GM21367 (cell line): ENCODE data around the gene PLAC8.
"Not testable (repeated sequence)": the region's sequence is repeated elsewhere in the genome, so short reads cannot be mapped to it uniquely, and the experiment has no call there.

Experiments
- ATAC-seq: cut with Tn5 transposase; IDR thresholded peaks from one replicate; pipeline ENCODE4 v1.9.1; 2021; ENCODE audit not compliant: unreplicated experiment

The PLAC8 gene

DNA sequence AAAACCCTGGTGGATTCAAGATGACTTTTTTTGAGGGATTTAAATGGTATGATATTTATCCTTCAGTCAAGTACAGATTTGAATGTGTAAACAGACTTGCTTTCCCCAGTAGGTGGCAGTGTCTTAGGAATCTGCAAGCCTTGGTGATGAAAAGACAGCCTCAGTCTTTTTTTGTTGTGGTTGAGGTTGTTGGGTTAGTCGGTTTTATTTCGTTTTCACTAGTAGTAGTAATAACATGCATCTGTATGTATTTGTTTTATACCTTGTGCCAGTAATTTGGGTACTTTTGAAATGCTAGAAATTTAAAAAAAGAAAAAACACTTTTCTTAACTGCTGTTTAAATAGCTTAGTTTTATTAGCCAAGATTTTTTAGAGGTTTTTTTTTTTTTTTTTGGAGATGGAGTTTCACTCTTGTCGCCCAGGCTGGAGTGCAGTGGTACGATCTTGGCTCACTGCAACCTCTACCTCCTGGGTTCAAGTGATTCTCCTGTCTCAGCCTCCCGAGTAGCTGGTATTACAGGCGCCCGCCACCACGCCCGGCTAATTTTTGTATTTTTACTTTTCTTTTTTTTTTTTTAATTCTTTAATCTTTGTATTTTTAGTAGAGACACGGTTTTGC lies 40.3 kb downstream of the PLAC8 start:
- peak; percentile 72 for ATAC-seq

DNA sequence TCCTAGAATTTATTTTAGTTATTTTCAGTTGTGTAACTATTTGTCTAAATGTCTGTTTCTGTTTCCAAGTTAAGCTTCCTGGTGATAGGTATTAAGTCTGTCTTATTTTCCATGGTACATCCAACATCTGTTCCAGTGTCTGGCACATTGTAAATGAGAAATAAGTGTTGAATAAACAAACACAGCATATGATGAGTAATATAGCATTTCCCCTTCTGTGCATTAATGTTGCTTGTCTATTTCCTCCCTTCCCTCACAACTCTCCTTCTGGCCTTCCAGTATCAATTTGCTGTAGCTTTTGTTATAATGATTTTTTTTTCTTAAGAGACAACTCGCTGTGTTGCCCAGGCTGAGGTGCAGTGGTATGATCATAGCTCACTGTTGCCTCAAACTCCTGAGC lies 43.4 kb downstream of the PLAC8 start:
- no peak for ATAC-seq

DNA sequence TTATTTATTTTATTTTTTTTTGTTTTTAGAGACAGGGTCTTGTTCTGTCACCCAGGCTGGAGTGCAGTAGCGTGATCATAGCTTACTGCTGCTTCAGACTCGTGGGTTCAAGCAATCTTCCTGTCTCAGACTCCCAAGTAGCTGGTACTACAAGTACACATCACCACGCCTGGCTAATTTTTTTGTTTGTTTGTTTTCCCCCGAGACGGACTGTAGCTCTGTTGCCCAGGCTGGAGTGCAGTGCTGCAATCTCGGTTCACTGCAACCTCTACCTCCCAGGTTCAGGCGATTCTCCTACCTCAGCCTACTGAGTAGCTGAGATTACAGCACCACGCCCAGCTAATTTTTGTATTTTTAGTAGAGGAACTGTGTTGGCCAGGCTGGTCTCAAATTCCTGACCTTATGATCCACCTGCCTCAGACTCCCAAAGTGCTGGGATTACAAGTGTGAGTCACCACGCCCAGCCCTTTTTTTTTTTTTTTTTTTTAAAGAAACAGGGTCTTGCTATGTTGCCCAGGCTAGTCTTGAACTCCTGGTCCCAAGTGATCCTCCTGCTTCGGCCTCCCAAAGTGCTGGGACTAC lies 47.4 kb downstream of the PLAC8 start:
- no peak for ATAC-seq

DNA sequence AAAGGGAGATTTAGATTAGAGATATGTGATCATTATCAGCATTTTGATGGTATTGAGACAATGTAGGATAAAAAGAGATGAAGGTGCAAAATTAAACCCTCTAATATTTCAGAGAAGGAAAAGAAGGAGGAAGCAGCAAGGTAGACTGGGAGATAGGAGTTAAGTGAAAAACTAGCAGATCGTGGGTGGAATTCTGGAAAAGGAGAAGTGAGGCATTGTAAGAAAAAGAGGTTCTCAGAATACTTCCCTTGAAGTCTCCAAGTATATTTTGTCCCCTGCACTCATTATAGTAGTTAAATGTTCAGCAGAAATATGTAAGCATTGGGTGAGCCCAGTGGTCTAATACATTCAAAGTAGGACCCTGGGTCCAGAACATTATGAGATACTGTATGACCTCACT lies 49.3 kb downstream of the PLAC8 start:
- no peak for ATAC-seq

DNA sequence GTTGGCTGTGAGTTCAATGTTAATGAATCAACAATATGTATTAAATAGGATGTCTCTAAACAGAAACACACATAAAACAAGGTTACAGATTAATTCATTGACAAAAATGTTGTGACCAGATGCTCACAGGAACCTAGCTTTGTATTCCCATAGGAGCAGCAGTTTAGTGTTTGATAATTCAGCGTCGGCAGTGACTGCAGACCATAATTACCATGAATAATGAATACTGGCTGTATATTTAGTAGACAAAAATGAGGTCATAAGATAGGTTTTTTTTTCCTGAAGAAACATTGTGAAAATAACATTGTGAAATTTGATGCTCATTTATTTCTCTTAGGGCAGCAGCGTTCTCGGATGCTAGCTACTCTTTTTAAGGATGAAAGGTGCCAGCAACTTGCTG lies 51.8 kb downstream of the PLAC8 start:
- no peak for ATAC-seq

DNA sequence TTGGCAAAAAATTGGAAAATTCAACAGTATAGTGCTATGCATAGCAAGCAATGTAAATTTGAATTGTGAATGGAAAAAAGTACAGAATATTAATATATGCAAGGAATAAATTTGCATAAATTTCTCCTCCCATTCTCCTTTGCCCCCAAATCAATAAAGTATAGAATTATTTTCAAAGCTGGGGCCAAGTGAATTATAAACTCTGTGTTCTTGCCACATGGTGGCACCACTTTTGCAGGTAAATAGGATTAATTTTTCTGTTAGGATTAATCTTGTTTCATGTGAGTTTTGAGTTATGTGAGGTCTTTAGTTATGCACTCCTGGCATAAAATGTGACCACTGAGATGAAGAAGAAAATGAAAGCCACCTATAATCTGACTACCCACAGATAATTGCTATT lies 59.6 kb downstream of the PLAC8 start:
- no peak for ATAC-seq

DNA sequence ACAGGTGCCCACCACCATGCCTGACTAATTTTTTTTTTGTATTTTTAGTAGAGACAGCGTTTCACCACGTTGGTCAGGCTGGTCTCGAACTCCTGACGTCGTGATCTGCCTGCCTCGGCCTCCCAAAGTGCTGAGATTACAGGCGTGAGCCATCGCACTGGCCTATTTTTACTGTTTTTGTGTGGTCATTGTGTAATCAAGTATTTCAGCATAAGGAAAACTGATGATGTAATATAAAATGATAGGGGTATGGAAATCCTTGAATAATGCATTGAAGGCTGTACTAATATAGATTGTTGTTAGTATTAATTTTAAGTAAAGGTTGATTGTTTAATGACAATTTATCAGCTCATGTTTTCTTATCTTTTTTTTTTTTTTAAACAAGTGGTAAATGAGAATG lies 65.7 kb downstream of the PLAC8 start:
- not testable (repeated sequence) for ATAC-seq

DNA sequence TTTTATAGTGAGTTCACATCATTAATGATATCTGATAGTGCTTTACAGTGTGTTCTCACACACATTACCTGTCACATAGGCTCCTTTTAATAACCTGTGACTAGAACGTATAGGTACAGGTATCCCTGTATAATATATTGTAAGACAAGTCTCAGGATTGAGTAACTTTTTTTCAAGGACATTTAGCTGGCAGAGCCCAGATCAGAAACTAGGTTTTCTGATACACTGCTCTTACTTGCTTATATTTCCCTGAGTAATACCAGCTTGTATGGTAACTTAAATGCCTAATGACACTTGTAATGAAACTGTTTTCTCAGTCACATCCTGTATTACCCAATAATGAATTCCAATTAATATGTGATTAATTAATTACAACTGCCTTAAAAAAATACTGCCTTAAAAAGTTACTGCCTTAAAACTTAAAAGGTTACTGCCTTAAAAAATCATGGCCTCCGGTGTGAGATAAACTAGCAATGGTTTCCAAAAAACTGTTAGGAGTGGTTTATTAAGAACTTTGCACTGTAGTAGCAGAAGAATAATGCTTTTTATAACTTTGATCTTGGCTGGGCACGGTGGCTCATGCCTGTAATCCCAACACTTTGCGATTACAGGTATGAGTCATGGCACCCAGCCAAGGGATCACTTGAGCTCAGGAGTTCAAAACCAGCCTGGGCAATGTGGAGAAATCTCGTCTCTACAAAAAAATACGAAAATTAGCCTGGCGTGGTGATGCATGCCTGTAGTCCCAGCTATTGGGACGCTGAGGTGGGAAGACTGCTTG lies 67.6 kb downstream of the PLAC8 start:
- no peak for ATAC-seq

DNA sequence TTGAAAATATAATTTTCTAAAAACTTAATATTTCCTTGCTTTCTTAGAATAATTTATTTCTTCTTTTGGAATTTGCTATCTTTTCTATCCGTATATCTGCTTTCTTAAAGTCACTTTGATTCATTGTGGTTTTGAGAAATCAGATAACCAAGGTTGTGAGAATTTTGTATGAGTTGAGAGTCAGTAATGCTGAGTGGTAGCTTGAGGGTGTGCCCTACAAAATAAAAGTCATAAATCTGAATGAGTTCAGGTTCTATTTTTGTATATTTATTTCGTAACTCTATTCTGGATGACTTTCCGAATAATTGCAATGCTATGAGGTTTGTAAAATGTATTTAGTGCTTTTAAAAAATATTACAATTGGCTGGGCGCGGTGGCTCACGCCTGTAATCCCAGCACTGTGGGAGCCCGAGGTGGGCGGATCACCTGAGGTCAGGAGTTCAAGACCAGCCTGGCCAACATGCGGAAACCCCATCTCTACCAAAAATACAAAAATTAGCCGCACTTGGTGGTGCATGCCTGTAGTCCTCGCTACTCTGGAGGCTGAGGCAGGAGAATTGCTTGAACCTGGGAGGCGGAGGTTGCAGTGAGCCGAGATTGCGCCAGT lies 70.6 kb downstream of the PLAC8 start:
- ATAC-seq: no peak

DNA sequence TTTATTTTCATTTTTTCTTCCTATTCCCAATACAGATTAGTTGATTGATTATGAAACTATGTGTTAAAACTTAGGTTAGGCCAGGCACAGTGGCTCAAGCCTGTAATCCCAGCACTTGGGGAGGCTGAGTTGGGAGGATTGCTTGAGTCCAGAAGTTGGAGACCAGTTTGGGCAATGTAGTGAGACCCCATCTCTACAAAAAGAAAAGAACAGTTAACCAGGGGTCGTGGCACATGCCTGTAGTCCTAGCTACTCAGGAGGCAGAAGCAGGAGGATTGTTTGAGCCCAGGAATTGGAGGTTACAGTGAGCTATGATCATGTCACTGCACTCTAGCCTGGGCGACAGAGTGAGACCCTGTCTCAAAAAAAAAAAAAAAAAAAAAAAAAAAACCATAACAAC lies 71.4 kb downstream of the PLAC8 start:
- ATAC-seq: not testable (repeated sequence)

DNA sequence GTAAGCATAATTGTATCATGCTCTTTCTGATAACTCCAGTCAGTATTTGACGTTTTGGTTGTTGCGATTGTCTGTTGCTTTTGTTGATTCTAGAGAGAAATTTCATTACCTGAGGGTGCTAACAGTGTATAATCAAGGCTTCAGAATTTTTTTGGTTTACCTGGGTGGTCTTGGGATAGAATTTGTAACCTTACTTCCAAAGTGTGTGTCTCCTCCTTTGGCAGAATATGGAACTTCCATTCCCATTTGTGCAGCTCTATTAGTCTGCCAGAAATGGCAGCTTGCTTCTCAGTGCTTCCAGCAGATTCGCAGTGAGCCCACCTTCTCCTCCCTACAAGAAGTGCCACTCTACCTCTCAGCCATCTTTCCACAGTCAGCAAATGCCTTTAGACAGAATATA lies 74.3 kb downstream of the PLAC8 start:
- ATAC-seq: no peak
